HEK293 (cell line): ENCODE results near the gene CYP2U1.

Experiments used
- CTCF ChIA-PET: fragments of 350-600 bp; formaldehyde crosslinking; extraction: SDS; loops from one replicate; lab custom pipeline; 2021; ENCODE audit warnings: antibody characterized with exemption; lab: Yijun Ruan, JAX
- POLR2A ChIA-PET: fragments of 300-600 bp; formaldehyde crosslinking; extraction: SDS; loops from one replicate; lab custom pipeline; 2020; ENCODE audit warnings: antibody characterized with exemption, inconsistent platforms; lab: Yijun Ruan, JAX
- H3K27ac ChIP-seq: fragments of 200-500 bp; sonication (Bioruptor generic); 2 replicates; pipeline ENCODE4 v1.5.1; 2014; ENCODE audit warnings: low read depth, low read length, control low read depth, inconsistent platforms; ENCODE audit errors: extremely low read depth
- H3K36me3 ChIP-seq, 2 experiments: fragments of 200-500 bp in 1 of 2; sonication (Bioruptor generic) in 1 of 2; 1 replicate in 1 of 2; 2 replicates in 1 of 2; pipeline ENCODE4 v1.5.1; 2014 to 2017; ENCODE audit warnings: inconsistent platforms in 2 of 2, low read length in 2 of 2; ENCODE audit not compliant: control insufficient read depth in 2 of 2, insufficient read depth in 1 of 2
- H3K4me1 ChIP-seq: fragments of 200-500 bp; sonication (Bioruptor generic); 2 replicates; pipeline ENCODE4 v1.5.1; 2014; ENCODE audit warnings: mild to moderate bottlenecking, low read length, inconsistent platforms; ENCODE audit not compliant: control insufficient read depth, insufficient read depth
- H3K4me3 ChIP-seq: 2 replicates; pipeline ENCODE4 v1.5.1; 2011; ENCODE audit warnings: low read depth, mild to moderate bottlenecking, control low read depth, low read length, moderate library complexity
- H3K9me3 ChIP-seq: fragments of 200-500 bp; sonication (Bioruptor generic); 2 replicates; pipeline ENCODE4 v1.5.1; 2014; ENCODE audit warnings: low read depth, low read length, inconsistent platforms; ENCODE audit not compliant: control insufficient read depth, insufficient read depth
- EGR2 ChIP-seq: fragments of 450-650 bp; formaldehyde crosslinking; IDR thresholded peaks from 2 replicates; pipeline ENCODE4 v1.5.1; 2016; ENCODE audit warnings: low read depth, missing biosample characterization, missing genetic modification characterization
- FEZF1 ChIP-seq: fragments of 450-650 bp; formaldehyde crosslinking; IDR thresholded peaks from 2 replicates; pipeline ENCODE4 v1.5.1; 2016; ENCODE audit warnings: missing biosample characterization, missing genetic modification characterization
- KLF17 ChIP-seq: fragments of 450-650 bp; formaldehyde crosslinking; IDR thresholded peaks from 2 replicates; pipeline ENCODE4 v1.5.1; 2016; ENCODE audit warnings: missing biosample characterization, missing genetic modification characterization
- KLF9 ChIP-seq: fragments of 450-650 bp; formaldehyde crosslinking; IDR thresholded peaks from 2 replicates; pipeline ENCODE4 v1.5.1; 2016; ENCODE audit warnings: missing biosample characterization, missing genetic modification characterization, low read depth
- PBX3 ChIP-seq: sonication (generic); formaldehyde crosslinking; IDR thresholded peaks from 2 replicates; pipeline ENCODE4 v1.8.1; 2022; ENCODE audit warnings: mild to moderate bottlenecking, moderate library complexity, missing genetic modification reagents
- PRDM2 ChIP-seq: fragments of 450-650 bp; formaldehyde crosslinking; IDR thresholded peaks from 2 replicates; pipeline ENCODE4 v1.5.1; 2016; ENCODE audit warnings: missing biosample characterization, missing genetic modification characterization, borderline replicate concordance
- REPIN1 ChIP-seq: fragments of 450-650 bp; formaldehyde crosslinking; IDR thresholded peaks from 2 replicates; pipeline ENCODE4 v1.5.1; 2017; ENCODE audit warnings: missing biosample characterization, missing genetic modification characterization, low read depth
- SP2 ChIP-seq: fragments of 450-650 bp; formaldehyde crosslinking; IDR thresholded peaks from 2 replicates; pipeline ENCODE4 v1.5.1; 2016; ENCODE audit warnings: missing biosample characterization, missing genetic modification characterization
- ZBTB17 ChIP-seq: fragments of 450-650 bp; formaldehyde crosslinking; IDR thresholded peaks from 2 replicates; pipeline ENCODE4 v1.5.1; 2016; ENCODE audit warnings: missing biosample characterization, missing genetic modification characterization
- ZFP37 ChIP-seq: fragments of 450-650 bp; formaldehyde crosslinking; IDR thresholded peaks from 2 replicates; pipeline ENCODE4 v1.5.1; 2016; ENCODE audit warnings: missing biosample characterization, missing genetic modification characterization
- ZNF121 ChIP-seq: fragments of 450-650 bp; formaldehyde crosslinking; IDR thresholded peaks from 2 replicates; pipeline ENCODE4 v1.5.1; 2016; ENCODE audit warnings: missing biosample characterization, missing genetic modification characterization
- ZNF169 ChIP-seq: fragments of 450-650 bp; formaldehyde crosslinking; IDR thresholded peaks from 2 replicates; pipeline ENCODE4 v1.5.1; 2016; ENCODE audit warnings: missing biosample characterization, missing genetic modification characterization
- ZNF23 ChIP-seq: fragments of 450-650 bp; formaldehyde crosslinking; IDR thresholded peaks from 2 replicates; pipeline ENCODE4 v1.5.1; 2016; ENCODE audit warnings: missing biosample characterization, missing genetic modification characterization, borderline replicate concordance
- ZNF311 ChIP-seq: fragments of 450-650 bp; formaldehyde crosslinking; IDR thresholded peaks from 2 replicates; pipeline ENCODE4 v1.5.1; 2017; ENCODE audit warnings: missing biosample characterization, missing genetic modification characterization, borderline replicate concordance
- ZNF335 ChIP-seq: fragments of 450-650 bp; formaldehyde crosslinking; conservative IDR thresholded peaks from 2 replicates; pipeline ENCODE4 v1.5.1; 2016; ENCODE audit warnings: missing biosample characterization, missing genetic modification characterization
- ZNF585B ChIP-seq: fragments of 450-650 bp; formaldehyde crosslinking; IDR thresholded peaks from 2 replicates; pipeline ENCODE4 v1.5.1; 2016; ENCODE audit warnings: missing biosample characterization, missing genetic modification characterization
- ZNF629 ChIP-seq: fragments of 450-650 bp; formaldehyde crosslinking; IDR thresholded peaks from 2 replicates; pipeline ENCODE4 v1.5.1; 2017; ENCODE audit warnings: missing biosample characterization, missing genetic modification characterization
- ZNF658 ChIP-seq: fragments of 450-650 bp; formaldehyde crosslinking; IDR thresholded peaks from 2 replicates; pipeline ENCODE4; 2016; ENCODE audit warnings: missing biosample characterization, missing genetic modification characterization
- ZNF76 ChIP-seq: fragments of 450-650 bp; formaldehyde crosslinking; IDR thresholded peaks from 2 replicates; pipeline ENCODE4; 2016; ENCODE audit warnings: low read depth, missing biosample characterization, missing genetic modification characterization, borderline replicate concordance
- ZXDB ChIP-seq: fragments of 450-650 bp; formaldehyde crosslinking; IDR thresholded peaks from 2 replicates; pipeline ENCODE4 v1.5.1; 2016; ENCODE audit warnings: missing biosample characterization, missing genetic modification characterization
- TF ChIP-seq, protein P1 (sequence below): fragments of 450-650 bp; formaldehyde crosslinking; IDR thresholded peaks from 2 replicates; pipeline ENCODE4 v1.5.1; 2016; ENCODE audit warnings: missing biosample characterization, missing genetic modification characterization, low read depth
- TF ChIP-seq, protein P2 (sequence below): fragments of 450-650 bp; formaldehyde crosslinking; IDR thresholded peaks from 2 replicates; pipeline ENCODE4 v1.5.1; 2016; ENCODE audit warnings: missing biosample characterization, missing genetic modification characterization

CYP2U1 gene

DNA sequence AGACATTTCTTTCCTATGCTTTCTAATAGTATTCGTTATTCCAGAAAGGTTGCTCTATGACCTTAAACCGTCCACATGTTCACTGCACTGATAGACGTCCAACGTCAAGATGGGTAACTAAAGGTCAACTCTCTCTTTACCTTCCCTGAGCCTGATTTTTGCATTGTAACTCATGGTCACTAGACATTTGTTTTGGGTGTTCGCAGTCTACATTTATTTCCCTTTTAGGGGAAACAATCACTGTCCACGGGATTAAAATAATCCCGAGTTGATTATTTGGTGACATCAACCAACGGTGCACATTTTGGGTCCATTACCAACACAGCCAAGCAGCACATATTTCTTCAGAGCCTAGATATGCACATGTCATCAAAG is 57.8 kb downstream of the CYP2U1 start:
- TF ChIP-seq ZNF335 (tag by site-specific recombination), result 0 out of 2 replicates have a peak, but pooled peaks have one; percentile 26
- TF ChIP-seq, protein P1, sequence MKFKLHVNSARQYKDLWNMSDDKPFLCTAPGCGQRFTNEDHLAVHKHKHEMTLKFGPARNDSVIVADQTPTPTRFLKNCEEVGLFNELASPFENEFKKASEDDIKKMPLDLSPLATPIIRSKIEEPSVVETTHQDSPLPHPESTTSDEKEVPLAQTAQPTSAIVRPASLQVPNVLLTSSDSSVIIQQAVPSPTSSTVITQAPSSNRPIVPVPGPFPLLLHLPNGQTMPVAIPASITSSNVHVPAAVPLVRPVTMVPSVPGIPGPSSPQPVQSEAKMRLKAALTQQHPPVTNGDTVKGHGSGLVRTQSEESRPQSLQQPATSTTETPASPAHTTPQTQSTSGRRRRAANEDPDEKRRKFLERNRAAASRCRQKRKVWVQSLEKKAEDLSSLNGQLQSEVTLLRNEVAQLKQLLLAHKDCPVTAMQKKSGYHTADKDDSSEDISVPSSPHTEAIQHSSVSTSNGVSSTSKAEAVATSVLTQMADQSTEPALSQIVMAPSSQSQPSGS (tag by site-specific recombination), result 0 out of 2 replicates have a peak, but pooled peaks have one; percentile 3
- no peak for TF ChIP-seq PRDM2 (tag by site-specific recombination)
- TF ChIP-seq REPIN1, result no peak
- Histone ChIP-seq H3K4me3 (peak overlapping the region; percentile 36), H3K9me3 (no peaks in the 10 kb centered on the region), H3K36me3 (no peaks in the 10 kb centered on the region), H3K27ac (peak overlapping the region; percentile 1; the same call in 1 of the 2 replicates), H3K4me1 (peaks cover 11% of the 10 kb centered on the region)
- POLR2A ChIA-PET, result no interaction called here
- CTCF ChIA-PET, result interaction anchor here (0.6 kb wide), 1 partner anchor 134 kb away, joined by 5 read pairs; no protein-coding TSS in a partner anchor

- Histone ChIP-seq H3K9me3 (no peaks in the 10 kb centered on the region), H3K36me3 (no peaks in the 10 kb centered on the region), H3K27ac (peak within 1 kb of the TSS; percentile 80), H3K4me1 (peaks cover 11% of the 10 kb centered on the region), H3K4me3 (peak within 1 kb of the TSS; percentile 64)
- ChIA-PET POLR2A (no interaction called here), CTCF (interaction anchor here (0.6 kb wide), 1 partner anchor 1443 kb away, joined by 3 read pairs; no protein-coding TSS in a partner anchor)
- TF ChIP-seq ZXDB (tag by site-specific recombination), result peak; percentile 67
- no peak for TF ChIP-seq ZNF658 (tag by site-specific recombination)
- TF ChIP-seq ZNF23 (tag by site-specific recombination), result no peak
- TF ChIP-seq ZNF335 (tag by site-specific recombination), result peak; percentile 77
- TF ChIP-seq ZNF169, result no peak
- TF ChIP-seq ZNF121 (tag by site-specific recombination), result peak; percentile 37; the same call in 1 of the 2 replicates
- TF ChIP-seq ZNF76, result no peak
- peak; percentile 11; the same call in 1 of the 2 replicates for TF ChIP-seq ZBTB17 (tag by site-specific recombination)
- TF ChIP-seq KLF9, result peak; percentile 68
- no peak for TF ChIP-seq KLF17 (tag by site-specific recombination)
- peak; percentile 76 for TF ChIP-seq PBX3 (CRISPR knock-in tag)
- TF ChIP-seq ZNF311 (tag by site-specific recombination), result no peak
- TF ChIP-seq EGR2 (tag by site-specific recombination), result peak; percentile 81
- TF ChIP-seq FEZF1 (tag by site-specific recombination), result no peak
- peak; percentile 82 for TF ChIP-seq SP2 (tag by site-specific recombination)
- TF ChIP-seq ZFP37, result no peak
- peak; percentile 96 for TF ChIP-seq ZNF629
- TF ChIP-seq, protein P2, sequence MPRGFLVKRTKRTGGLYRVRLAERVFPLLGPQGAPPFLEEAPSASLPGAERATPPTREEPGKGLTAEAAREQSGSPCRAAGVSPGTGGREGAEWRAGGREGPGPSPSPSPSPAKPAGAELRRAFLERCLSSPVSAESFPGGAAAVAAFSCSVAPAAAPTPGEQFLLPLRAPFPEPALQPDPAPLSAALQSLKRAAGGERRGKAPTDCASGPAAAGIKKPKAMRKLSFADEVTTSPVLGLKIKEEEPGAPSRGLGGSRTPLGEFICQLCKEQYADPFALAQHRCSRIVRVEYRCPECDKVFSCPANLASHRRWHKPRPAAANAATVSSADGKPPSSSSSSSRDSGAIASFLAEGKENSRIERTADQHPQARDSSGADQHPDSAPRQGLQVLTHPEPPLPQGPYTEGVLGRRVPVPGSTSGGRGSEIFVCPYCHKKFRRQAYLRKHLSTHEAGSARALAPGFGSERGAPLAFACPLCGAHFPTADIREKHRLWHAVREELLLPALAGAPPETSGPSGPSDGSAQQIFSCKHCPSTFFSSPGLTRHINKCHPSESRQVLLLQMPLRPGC (tag by site-specific recombination), result no peak
- no peak for TF ChIP-seq ZNF585B (tag by site-specific recombination)
Observed at GRCh38 chr4:107989537-107990386, 58.4 kb downstream of the CYP2U1 start, which contains the start of gene HADH. HADH (plus strand) TSS chr4:107989889; CDS start chr4:107989933, 44 bp downstream.
